Mesenteric fat pad (tissue), 1 donor: Measurements from ENCODE around the gene PID1. TPM values are rescaled to one million over a fixed set of nuclear protein-coding genes. Genes with fewer than 3 reads are reported as not detected.

Experiments used
- DNase-seq: peaks from one replicate; pipeline ENCODE4 v3.0.0-alpha.2; 2020; ENCODE audit warnings: low spot score
- total RNA-seq: library from RNA; stranded (reverse); fragmentation: NEBNext Ultra II Directional; extraction: Animal tissue kit (Norgen Biotek cat#: 25700); gene quantifications from one replicate; pipeline ENCODE4 v1.2.1, GENCODE V29; 2021
- donor health status: DM: yes; HTN: yes; CAD: no.

PID1 gene
- total RNA-seq, 1 donor from 2014 or later: 56.5 TPM

- DNase-seq: no peak
Measured at GRCh38 chr2:229170171-229170570, 100.9 kb downstream of the PID1 start.

DNA sequence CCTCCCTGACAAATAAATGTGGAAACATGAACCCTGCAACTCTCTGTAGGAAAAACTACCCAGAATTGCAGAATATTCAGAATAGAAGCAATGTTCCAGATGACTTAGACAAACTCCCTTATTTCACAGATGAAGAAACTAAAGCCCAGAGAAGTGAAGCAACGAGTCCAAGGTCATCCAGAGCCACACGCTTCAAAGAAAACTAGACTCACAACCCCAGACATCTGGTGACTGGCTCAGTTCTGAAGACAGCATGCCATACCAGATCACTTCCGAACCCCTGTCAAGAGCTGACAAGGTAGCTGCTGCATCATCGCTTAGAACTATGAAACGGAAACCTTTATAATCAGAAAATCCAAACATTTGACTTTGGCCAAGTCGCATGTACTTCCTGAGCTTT, 101.3 kb downstream of the PID1 start:
- DNase-seq: no peak

DNA sequence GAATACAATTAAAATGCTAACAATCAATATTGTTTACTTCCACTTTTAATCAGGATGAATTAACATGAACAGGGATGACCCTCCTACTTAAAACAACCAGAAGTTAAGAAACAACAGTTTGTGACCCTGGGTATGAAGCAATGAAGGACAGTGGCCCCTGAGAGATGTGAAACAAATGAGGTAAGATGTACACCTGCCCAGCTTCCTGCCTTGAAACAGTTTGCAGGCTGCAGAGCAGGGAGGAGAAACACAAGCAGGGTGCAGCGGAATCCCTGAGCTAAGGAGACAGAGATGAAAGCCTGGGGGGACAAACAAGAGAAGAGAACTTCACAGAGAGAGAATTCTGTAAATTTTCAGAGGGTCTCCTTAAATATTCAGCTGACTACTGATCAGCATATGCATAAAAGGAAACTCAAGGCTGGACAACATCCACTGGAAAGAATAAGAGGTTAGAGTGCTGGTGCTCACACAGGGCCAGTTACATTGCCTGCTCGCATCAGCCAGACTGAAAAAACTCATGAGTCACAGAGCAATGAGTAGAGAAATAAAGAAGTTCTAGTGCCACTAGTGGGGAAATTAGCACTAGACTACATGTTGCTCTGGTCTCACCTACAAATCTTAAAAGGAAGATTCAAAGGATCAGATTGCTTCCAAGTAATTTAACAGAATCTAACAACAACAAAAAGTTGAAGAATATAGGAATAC, 106.4 kb downstream of the PID1 start:
- no peak for DNase-seq

GRCh38 chr2:229163893-229164292, 107.2 kb downstream of the PID1 start:
- no peak for DNase-seq

DNA sequence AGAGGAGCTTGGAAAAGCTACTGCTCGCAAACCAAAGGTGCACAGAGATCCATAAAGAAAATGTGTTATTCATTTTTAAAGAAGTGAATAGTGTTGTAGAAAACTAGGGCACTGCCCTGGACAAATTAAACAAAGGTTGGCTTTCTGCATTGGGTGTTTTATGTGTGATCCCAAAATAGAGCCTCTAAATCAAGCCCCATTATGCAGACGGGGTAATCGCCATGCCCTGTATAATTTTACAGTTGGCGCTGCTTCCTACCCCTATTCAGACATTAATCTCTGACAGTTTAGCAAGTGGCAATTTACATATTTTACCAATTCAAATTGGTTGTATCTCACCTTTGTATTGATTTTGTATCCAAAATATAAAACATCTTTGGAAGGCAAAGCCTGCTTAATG, 109.1 kb downstream of the PID1 start:
- DNase-seq: no peak

GRCh38 chr2:229160984-229161383, 110.1 kb downstream of the PID1 start:
- no peak for DNase-seq

GRCh38 chr2:229160180-229160579, 110.9 kb downstream of the PID1 start:
- DNase-seq: no peak

DNA sequence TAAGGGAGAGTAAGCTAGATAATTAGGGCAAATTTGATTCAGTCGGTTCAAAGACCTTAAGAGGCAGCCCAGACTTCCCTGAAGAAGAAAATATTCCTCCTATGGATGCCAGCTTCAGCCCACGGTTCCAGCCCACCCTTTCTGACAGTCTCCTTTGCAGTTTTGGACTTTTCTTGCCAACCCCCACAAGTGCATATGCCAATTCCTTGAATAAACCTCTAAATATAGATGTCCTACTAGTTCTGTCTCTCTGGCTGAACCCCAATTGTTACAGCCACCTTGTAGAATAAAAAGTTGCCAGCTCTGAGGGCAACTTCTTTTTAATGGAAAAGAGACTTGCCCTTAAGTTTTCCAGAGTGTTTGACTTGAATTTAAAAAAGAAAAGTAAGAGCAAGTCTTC, 111.7 kb downstream of the PID1 start:
- no peak for DNase-seq

- DNase-seq: no peak
Measured at GRCh38 chr2:229154381-229154780, 116.7 kb downstream of the PID1 start.

DNA sequence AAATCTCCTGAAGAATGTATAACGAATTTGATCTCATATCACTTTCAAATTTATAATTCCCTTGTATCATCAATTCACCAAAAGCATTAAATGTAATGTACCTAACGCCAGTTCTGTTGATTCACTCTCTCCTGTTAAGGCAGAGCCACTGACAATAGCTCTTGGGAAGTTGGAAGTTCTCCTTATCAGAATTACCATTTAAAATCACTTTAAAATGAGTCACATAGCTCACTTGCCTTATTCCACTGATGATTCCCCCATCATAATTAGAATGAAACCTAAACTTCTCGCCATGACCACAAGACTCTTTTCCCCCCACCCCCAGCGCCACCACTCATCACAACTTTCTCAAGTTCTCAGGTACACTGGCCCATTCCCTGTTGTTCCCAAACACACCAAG, 117.1 kb downstream of the PID1 start:
- no peak for DNase-seq

DNA sequence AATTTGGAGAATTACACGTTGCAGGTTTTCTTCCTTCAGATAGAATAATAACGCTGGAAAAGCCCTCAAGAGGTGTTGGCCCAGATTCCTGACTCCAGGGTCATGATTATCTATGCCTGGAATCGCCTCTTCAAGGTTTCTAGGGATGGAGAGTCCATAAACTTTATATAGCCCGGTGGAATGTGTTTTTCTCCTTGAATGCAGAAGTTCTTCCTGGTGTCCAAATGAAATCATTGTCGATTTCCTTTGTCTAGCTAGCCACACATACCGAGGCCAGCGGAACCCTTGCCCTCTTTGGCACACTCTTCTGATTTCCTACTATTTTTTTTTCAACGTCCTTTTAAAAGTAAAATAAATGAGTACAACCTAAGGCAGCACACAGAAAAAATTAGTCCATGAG, 117.8 kb downstream of the PID1 start:
- no peak for DNase-seq

GRCh38 chr2:229152674-229153073, 118.4 kb downstream of the PID1 start:
- no peak for DNase-seq

DNA sequence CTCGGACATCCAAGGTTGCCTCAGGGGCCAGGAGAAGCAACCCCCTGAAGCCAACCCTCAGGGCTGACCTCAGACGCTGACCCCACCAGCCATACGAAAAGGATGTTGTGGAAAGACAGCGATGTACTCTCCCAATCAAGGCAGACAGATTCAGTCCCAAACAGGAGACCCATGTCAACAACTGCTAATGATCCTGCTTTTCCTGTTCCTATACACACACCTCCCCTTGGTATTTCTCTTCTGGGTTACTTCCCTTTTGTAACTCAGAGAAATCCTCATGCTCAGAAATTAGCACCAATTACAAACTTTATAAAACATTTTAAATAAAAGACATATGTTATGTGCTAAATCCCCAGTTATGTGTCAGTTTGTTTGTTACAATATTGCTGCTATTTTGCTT, 120.8 kb downstream of the PID1 start:
- DNase-seq: no peak

GRCh38 chr2:229141424-229142025, 129.6 kb downstream of the PID1 start:
- no peak for DNase-seq

DNA sequence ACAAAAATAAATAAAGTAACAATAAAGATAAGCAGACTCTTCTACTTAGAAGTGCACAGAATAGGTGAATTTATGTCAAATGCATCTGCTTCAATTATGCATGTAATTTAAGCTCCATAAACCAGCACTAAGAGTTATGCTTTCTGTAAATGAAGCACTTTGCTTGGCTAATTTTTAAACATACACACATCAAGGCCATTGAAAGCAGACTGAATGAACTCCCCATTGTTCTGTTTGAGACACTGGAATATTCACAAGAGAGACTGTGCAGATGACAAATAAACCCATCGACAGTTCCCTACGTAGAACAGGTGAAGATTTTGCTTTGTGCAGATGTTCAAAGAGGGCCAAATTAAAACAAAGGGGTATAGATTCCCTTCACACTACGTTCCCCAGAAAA, 133.4 kb downstream of the PID1 start:
- no peak for DNase-seq

- DNase-seq: no peak
Measured at GRCh38 chr2:229137066-229137465, 134.0 kb downstream of the PID1 start.

DNA sequence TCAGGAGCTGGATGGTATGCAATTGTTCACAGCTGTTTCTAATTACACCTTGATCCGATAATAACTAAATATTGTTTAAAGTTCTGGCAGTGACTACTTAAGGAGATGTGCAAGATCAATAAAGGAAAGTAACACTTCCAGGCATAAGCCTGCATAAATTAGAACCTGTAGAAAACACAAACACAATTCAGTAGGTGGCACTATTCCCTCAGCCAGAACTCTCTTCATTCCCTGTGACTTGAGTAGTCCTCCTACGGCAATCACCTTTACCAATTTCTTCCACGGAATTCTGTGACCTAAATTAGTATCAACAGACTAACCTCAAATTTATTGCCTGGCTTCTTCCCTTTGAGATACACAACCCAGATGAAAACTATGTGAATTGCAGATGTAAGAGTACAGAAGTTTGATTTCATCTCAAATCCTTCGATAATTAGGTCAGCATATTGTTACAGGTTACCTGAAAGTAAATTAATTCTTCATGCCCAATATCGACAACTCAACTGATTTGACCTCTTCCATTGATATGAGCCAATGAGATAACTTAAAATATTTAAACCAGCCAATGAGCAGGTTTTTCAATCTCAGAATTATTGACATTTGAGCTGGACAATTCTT, 137.8 kb downstream of the PID1 start:
- no peak for DNase-seq

GRCh38 chr2:229132236-229132635, 138.9 kb downstream of the PID1 start:
- DNase-seq: no peak

GRCh38 chr2:229130522-229130921, 140.6 kb downstream of the PID1 start:
- no peak for DNase-seq

DNA sequence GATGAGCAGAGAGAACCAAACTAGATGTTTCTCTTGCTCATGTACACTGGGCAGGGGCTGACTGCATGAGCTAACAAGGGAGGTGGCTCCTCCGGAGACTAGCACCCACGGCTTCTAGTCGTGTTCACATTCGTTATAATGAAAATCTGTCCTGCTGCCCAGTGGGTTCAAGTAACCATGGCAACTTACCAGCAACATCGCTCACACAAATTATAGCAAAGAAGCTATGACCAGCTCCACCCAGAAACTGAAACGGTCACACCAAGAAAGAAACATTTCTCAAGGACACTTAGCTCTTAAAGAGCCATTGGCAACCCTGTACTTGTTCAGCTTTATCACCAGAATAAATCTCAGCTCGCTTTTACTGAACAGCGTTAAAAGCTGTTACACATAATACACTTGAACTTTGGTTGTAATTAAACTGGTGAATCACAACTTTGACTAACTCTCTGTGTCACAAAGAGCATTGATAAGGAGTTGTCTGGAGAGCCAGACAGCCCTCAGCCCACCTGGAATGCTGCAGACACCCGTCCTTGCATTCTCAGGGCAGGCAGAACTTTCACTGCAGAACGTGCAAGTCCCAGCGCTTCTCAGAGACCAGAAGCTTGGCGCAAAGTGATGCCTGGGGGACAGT, 141.2 kb downstream of the PID1 start:
- DNase-seq: no peak

- no peak for DNase-seq
Measured at GRCh38 chr2:229127471-229127870, 143.6 kb downstream of the PID1 start.

GRCh38 chr2:229126066-229126465, 145.0 kb downstream of the PID1 start:
- DNase-seq: no peak
